Measurements from ENCODE around the gene EIF3I. TPM values are rescaled to one million over a fixed set of nuclear protein-coding genes. Genes with fewer than 3 reads are reported as not detected.

Gene EIF3I
- total RNA-seq, 1 donor from 2014 or later: 184 TPM

DNA sequence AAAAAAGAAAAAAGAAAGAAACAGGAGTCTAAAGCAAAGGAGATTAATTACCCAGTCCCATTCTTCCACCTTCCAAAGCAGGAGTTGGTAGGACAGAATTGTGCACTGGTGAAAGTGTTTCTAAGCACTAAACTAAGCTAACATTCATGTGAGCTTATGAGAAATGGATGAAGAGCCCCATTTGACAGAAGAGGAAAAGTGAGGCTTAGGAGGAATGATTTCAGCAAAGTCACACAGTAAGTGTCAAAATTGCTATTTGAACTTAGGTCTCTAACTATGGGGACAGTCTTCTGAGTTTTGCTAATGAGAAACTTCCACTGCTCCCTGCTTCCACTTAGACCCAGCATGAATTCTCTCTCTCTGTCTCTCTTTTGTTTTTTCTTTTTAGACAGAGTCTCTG, 47.5 kb downstream of the EIF3I start:
- H3K4me3 ChIP-seq (ENCODE audit: insufficient read depth, low read depth, low read length): no peak overlapping the region
- no peaks in the 10 kb centered on the region for H3K36me3 ChIP-seq (ENCODE audit: insufficient read depth, low read length)
- Mint-ChIP-seq H3K27ac (ENCODE audit: unreplicated experiment) (no peak overlapping the region), H3K4me3 (ENCODE audit: unreplicated experiment) (no peak overlapping the region), H3K36me3 (ENCODE audit: low read depth, unreplicated experiment) (peaks cover 2% of the 10 kb centered on the region), H3K27me3 (ENCODE audit: low read depth, unreplicated experiment) (peaks cover 15% of the 10 kb centered on the region), H3K4me1 (ENCODE audit: low read depth, unreplicated experiment) (peaks cover 12% of the 10 kb centered on the region), H3K9me3 (ENCODE audit: unreplicated experiment) (peaks cover 2% of the 10 kb centered on the region)
- no peak overlapping the region for H2AFZ ChIP-seq (ENCODE audit: low read depth, low read length)
- FAIRE-seq (no peak), DNase-seq (ENCODE audit: low read depth) (no peak)
- H3K27me3 ChIP-seq (ENCODE audit: insufficient read depth, low read length): peaks cover 13% of the 10 kb centered on the region
- no peak for TF ChIP-seq EZH2 (IDR thresholded peaks at IDR 0.05; ENCODE audit: insufficient read depth, low read length)
- TF ChIP-seq, protein P1, sequence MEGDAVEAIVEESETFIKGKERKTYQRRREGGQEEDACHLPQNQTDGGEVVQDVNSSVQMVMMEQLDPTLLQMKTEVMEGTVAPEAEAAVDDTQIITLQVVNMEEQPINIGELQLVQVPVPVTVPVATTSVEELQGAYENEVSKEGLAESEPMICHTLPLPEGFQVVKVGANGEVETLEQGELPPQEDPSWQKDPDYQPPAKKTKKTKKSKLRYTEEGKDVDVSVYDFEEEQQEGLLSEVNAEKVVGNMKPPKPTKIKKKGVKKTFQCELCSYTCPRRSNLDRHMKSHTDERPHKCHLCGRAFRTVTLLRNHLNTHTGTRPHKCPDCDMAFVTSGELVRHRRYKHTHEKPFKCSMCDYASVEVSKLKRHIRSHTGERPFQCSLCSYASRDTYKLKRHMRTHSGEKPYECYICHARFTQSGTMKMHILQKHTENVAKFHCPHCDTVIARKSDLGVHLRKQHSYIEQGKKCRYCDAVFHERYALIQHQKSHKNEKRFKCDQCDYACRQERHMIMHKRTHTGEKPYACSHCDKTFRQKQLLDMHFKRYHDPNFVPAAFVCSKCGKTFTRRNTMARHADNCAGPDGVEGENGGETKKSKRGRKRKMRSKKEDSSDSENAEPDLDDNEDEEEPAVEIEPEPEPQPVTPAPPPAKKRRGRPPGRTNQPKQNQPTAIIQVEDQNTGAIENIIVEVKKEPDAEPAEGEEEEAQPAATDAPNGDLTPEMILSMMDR (IDR thresholded peaks at IDR 0.05; ENCODE audit: insufficient read depth, low read depth, low read length): no peak
- H3K79me2 ChIP-seq (ENCODE audit: insufficient read depth, low read length): no peaks in the 10 kb centered on the region
- no peak overlapping the region for H3K9ac ChIP-seq (ENCODE audit: low read length)
- H3K4me1 ChIP-seq (ENCODE audit: insufficient read depth, low read length): peaks cover 8% of the 10 kb centered on the region
- H3K4me2 ChIP-seq (ENCODE audit: low read length): no peak overlapping the region
- H4K20me1 ChIP-seq (ENCODE audit: insufficient read depth, low read length): no peaks in the 10 kb centered on the region
- no peak overlapping the region for H3K27ac ChIP-seq (ENCODE audit: low read depth, low read length)
- no peaks in the 10 kb centered on the region for H3K9me3 ChIP-seq (ENCODE audit: insufficient read depth, low read depth, low read length)

DNA sequence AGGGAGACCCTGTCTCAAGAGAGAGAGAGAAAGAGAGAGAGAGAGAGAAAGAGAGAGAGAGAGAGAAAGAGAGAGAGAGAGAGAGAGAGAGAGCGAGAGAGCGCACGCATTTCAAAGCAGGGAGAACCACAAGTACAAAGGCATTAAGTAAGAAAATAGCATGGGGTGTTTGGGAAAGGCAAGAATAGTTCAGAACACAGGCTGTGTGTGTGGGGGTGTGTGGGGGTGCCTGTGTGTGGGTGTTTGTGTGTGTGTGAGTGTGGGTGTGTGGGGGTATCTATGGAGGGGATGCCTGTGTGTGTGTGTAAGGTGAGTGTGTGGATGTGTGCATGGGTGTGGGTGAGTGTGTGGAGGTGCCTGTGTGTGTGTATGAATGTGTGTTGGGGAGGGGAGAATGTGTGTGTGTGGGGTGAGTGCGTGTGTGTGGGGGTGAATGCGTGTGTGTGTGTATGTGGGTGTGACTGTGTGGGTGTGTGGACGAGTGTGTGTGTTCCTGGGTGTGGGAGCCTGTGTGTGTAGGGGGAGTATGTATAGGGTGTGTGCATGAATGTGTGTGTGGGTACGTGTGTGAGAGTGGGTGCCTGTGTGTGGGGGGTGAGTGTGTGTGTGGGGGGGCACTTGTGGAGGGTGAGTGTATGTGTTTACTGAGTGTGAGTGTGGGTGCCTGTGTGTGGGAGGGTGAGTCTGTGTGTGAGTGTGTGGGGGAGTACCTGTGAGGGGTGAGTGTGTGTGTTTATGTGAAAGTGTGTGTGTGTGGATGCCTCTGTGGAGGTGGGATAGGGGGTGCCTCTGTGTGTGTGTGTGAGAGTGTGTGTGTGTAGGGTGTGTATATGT, 50.6 kb downstream of the EIF3I start:
- Mint-ChIP-seq H3K27me3 (ENCODE audit: low read depth, unreplicated experiment) (peaks cover 19% of the 10 kb centered on the region), H3K9me3 (ENCODE audit: unreplicated experiment) (peaks cover 2% of the 10 kb centered on the region), H3K4me3 (ENCODE audit: unreplicated experiment) (no peak overlapping the region), H3K36me3 (ENCODE audit: low read depth, unreplicated experiment) (peaks cover 2% of the 10 kb centered on the region), H3K4me1 (ENCODE audit: low read depth, unreplicated experiment) (peaks cover 5% of the 10 kb centered on the region), H3K27ac (ENCODE audit: unreplicated experiment) (no peak overlapping the region)
- no peak overlapping the region for H3K9ac ChIP-seq (ENCODE audit: low read length)
- no peaks in the 10 kb centered on the region for H3K36me3 ChIP-seq (ENCODE audit: insufficient read depth, low read length)
- no peak overlapping the region for H2AFZ ChIP-seq (ENCODE audit: low read depth, low read length)
- no peaks in the 10 kb centered on the region for H4K20me1 ChIP-seq (ENCODE audit: insufficient read depth, low read length)
- H3K4me2 ChIP-seq (ENCODE audit: low read length): no peak overlapping the region
- FAIRE-seq (no peak), DNase-seq (ENCODE audit: low read depth) (no peak)
- TF ChIP-seq, protein P1 (IDR thresholded peaks at IDR 0.05; ENCODE audit: insufficient read depth, low read depth, low read length): no peak
- TF ChIP-seq EZH2 (IDR thresholded peaks at IDR 0.05; ENCODE audit: insufficient read depth, low read length): no peak
- peaks cover 32% of the 10 kb centered on the region for H3K27me3 ChIP-seq (ENCODE audit: insufficient read depth, low read length)
- no peaks in the 10 kb centered on the region for H3K79me2 ChIP-seq (ENCODE audit: insufficient read depth, low read length)
- H3K27ac ChIP-seq (ENCODE audit: low read depth, low read length): no peak overlapping the region
- H3K4me3 ChIP-seq (ENCODE audit: insufficient read depth, low read depth, low read length): no peak overlapping the region
- no peaks in the 10 kb centered on the region for H3K4me1 ChIP-seq (ENCODE audit: insufficient read depth, low read length)
- no peaks in the 10 kb centered on the region for H3K9me3 ChIP-seq (ENCODE audit: insufficient read depth, low read depth, low read length)
